C4-2B (cell line): ENCODE measurements around the gene CPNE1.

ENCODE experiments used
- ZFX ChIP-seq: fragments of 450-650 bp; IDR thresholded peaks from 2 replicates; pipeline ENCODE4 v1.6.1; 2017
- TF ChIP-seq, protein P1 (sequence below): fragments of 450-650 bp; conservative IDR thresholded peaks from 2 replicates; pipeline ENCODE4 v1.5.1; 2017; ENCODE audit warnings: mild to moderate bottlenecking

DNA sequence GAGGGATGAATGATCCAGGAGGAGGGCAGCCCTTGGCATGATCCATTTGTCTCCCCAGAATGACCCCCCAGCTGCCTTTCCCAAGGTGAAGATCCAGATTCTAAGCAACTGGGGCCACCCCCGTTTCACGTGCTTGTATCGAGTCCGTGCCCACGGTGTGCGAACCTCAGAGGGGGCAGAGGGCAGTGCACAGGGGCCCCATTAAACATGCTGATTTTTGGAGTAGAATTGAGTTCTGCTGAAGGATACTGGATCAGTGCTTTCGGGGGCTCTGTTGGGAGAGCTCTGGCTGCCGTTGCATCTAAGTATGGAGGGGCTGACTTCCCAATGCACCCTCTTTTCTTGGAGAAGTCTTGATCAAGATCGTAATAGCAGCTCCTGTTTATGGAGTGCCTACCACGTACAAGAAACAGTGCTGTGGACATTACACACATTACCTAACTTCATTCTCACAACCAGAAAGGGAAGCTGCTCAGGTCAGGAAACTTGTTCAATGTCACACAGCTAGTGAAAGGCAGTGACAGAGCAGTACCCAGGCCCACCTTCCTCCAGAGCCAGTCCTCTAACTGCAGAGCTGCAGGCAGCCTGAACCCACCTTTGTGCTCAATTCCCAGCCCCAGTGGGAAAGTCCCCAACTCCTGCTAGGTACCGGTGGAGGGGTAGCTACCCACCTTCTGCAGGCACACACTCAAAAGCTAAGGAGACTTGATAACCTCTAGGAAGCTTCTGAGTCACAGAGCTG is 43.7 kb downstream of the CPNE1 start:
- TF ChIP-seq, protein P1, sequence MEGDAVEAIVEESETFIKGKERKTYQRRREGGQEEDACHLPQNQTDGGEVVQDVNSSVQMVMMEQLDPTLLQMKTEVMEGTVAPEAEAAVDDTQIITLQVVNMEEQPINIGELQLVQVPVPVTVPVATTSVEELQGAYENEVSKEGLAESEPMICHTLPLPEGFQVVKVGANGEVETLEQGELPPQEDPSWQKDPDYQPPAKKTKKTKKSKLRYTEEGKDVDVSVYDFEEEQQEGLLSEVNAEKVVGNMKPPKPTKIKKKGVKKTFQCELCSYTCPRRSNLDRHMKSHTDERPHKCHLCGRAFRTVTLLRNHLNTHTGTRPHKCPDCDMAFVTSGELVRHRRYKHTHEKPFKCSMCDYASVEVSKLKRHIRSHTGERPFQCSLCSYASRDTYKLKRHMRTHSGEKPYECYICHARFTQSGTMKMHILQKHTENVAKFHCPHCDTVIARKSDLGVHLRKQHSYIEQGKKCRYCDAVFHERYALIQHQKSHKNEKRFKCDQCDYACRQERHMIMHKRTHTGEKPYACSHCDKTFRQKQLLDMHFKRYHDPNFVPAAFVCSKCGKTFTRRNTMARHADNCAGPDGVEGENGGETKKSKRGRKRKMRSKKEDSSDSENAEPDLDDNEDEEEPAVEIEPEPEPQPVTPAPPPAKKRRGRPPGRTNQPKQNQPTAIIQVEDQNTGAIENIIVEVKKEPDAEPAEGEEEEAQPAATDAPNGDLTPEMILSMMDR: no peak
- no peak for TF ChIP-seq ZFX
